ENCODE results near the gene PPP3R2. TPM values are rescaled to one million over a fixed set of nuclear protein-coding genes. Genes with fewer than 3 reads are reported as not detected.

The PPP3R2 gene
- total RNA-seq, 2 donors from 2014 or later: not detected

GRCh38 chr9:101587332-101588043, 7.3 kb downstream of the PPP3R2 start:
- Mint-ChIP-seq H3K36me3 (ENCODE audit: low read depth) (no peaks in the 10 kb centered on the region), H3K4me3 (no peak overlapping the region), H3K4me1 (no peaks in the 10 kb centered on the region), H3K27ac (no peak overlapping the region), H3K27me3 (ENCODE audit: insufficient read depth) (no peaks in the 10 kb centered on the region), H3K9me3 (no peaks in the 10 kb centered on the region)
- no peaks in the 10 kb centered on the region for H3K4me1 ChIP-seq (ENCODE audit: control insufficient read depth, insufficient read depth, low read length)
- TF ChIP-seq CTCF (conservative IDR thresholded peaks at IDR 0.05): no peak
- no peaks in the 10 kb centered on the region for H3K27me3 ChIP-seq (ENCODE audit: control insufficient read depth, insufficient read depth, low read length, poor library complexity, severe bottlenecking)
- DNase-seq: no peak
- no peak overlapping the region for H3K27ac ChIP-seq (ENCODE audit: low read depth, low read length)
- H3K9ac ChIP-seq (ENCODE audit: extremely low read depth, low read length, poor library complexity, severe bottlenecking): no peak overlapping the region
- no peak overlapping the region for H3K4me3 ChIP-seq (ENCODE audit: low read length)
- WGBS, 2 experiments (ENCODE audit: insufficient coverage in 1 of 2, insufficient read length in 1 of 2): 92% methylated on average over 4 of the region's 4 CpGs; no CpG with 5 or more reads in 1 of the 2 experiments
- no peaks in the 10 kb centered on the region for H3K9me3 ChIP-seq (ENCODE audit: control insufficient read depth, low read length)
- no peaks in the 10 kb centered on the region for H3K36me3 ChIP-seq (ENCODE audit: control insufficient read depth, insufficient read depth, low read length)

- H3K9me3 Mint-ChIP-seq: no peaks in the 10 kb centered on the region
- no peaks in the 10 kb centered on the region for H3K27me3 Mint-ChIP-seq (ENCODE audit: insufficient read depth)
- no peak overlapping the region for H3K4me3 ChIP-seq (ENCODE audit: low read length)
- no peaks in the 10 kb centered on the region for H3K9me3 ChIP-seq (ENCODE audit: control insufficient read depth, low read length)
- WGBS, 2 experiments (ENCODE audit: insufficient coverage in 1 of 2, insufficient read length in 1 of 2): 93 to 95% methylated on average over 4 to 5 of the region's 5 CpGs
- no peaks in the 10 kb centered on the region for H3K4me1 ChIP-seq (ENCODE audit: control insufficient read depth, insufficient read depth, low read length)
- H3K9ac ChIP-seq (ENCODE audit: extremely low read depth, low read length, poor library complexity, severe bottlenecking): no peak overlapping the region
- no peaks in the 10 kb centered on the region for H3K36me3 ChIP-seq (ENCODE audit: control insufficient read depth, insufficient read depth, low read length)
- H3K36me3 Mint-ChIP-seq (ENCODE audit: low read depth): no peaks in the 10 kb centered on the region
- no peak overlapping the region for H3K27ac ChIP-seq (ENCODE audit: low read depth, low read length)
- H3K27me3 ChIP-seq (ENCODE audit: control insufficient read depth, insufficient read depth, low read length, poor library complexity, severe bottlenecking): no peaks in the 10 kb centered on the region
- no peak for TF ChIP-seq CTCF (conservative IDR thresholded peaks at IDR 0.05)
- H3K4me3 Mint-ChIP-seq: no peak overlapping the region
- DNase-seq: no peak
- no peak overlapping the region for H3K27ac Mint-ChIP-seq
- H3K4me1 Mint-ChIP-seq: no peaks in the 10 kb centered on the region
Observed at GRCh38 chr9:101586651-101587050, 8.1 kb downstream of the PPP3R2 start.

GRCh38 chr9:101585740-101586139, 9.0 kb downstream of the PPP3R2 start:
- Mint-ChIP-seq H3K4me1 (no peaks in the 10 kb centered on the region), H3K9me3 (no peaks in the 10 kb centered on the region), H3K36me3 (ENCODE audit: low read depth) (no peaks in the 10 kb centered on the region), H3K4me3 (no peak overlapping the region), H3K27me3 (ENCODE audit: insufficient read depth) (no peaks in the 10 kb centered on the region), H3K27ac (no peak overlapping the region)
- no peak for TF ChIP-seq CTCF (conservative IDR thresholded peaks at IDR 0.05)
- no peaks in the 10 kb centered on the region for H3K9me3 ChIP-seq (ENCODE audit: control insufficient read depth, low read length)
- no peak overlapping the region for H3K27ac ChIP-seq (ENCODE audit: low read depth, low read length)
- no peaks in the 10 kb centered on the region for H3K36me3 ChIP-seq (ENCODE audit: control insufficient read depth, insufficient read depth, low read length)
- WGBS, 2 experiments (ENCODE audit: insufficient coverage in 1 of 2, insufficient read length in 1 of 2): 69 to 81% methylated on average over 3 of the region's 3 CpGs
- H3K4me3 ChIP-seq (ENCODE audit: low read length): no peak overlapping the region
- DNase-seq: no peak
- H3K27me3 ChIP-seq (ENCODE audit: control insufficient read depth, insufficient read depth, low read length, poor library complexity, severe bottlenecking): no peaks in the 10 kb centered on the region
- no peak overlapping the region for H3K9ac ChIP-seq (ENCODE audit: extremely low read depth, low read length, poor library complexity, severe bottlenecking)
- H3K4me1 ChIP-seq (ENCODE audit: control insufficient read depth, insufficient read depth, low read length): no peaks in the 10 kb centered on the region

Data from endodermal cell (in vitro differentiated cells).